VCaP (cell line): Measurements from ENCODE around the gene PCNX2.

Experiments
- H3K27ac ChIP-seq: fragments of 450-650 bp; 2 replicates; pipeline ENCODE4 v1.5.1; 2017
- TF ChIP-seq, protein P1 (sequence below): fragments of 450-650 bp; conservative IDR thresholded peaks from 2 replicates; pipeline ENCODE4 v1.5.1; 2017; ENCODE audit warnings: mild to moderate bottlenecking, moderate library complexity

The PCNX2 gene

DNA sequence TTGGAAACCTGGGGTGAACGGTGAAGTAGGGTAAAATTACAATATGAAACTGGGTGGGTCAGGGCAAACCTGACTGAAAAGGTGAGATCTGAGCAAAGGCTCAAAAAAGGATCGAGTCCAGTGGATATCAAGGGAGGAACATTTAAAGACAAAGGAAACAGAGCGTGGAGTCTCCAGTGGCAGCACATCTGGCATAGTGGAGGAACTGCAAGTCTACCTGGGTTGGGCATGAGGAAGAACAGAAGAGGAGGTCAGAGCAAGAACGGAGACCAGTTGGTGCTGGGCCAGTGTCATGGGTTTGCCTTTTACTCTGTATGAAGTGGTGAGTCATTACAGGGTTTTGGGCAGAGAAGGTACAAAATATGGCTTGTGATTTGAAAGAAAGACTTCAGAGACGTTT lies 181.4 kb downstream of the PCNX2 start:
- TF ChIP-seq, protein P1, sequence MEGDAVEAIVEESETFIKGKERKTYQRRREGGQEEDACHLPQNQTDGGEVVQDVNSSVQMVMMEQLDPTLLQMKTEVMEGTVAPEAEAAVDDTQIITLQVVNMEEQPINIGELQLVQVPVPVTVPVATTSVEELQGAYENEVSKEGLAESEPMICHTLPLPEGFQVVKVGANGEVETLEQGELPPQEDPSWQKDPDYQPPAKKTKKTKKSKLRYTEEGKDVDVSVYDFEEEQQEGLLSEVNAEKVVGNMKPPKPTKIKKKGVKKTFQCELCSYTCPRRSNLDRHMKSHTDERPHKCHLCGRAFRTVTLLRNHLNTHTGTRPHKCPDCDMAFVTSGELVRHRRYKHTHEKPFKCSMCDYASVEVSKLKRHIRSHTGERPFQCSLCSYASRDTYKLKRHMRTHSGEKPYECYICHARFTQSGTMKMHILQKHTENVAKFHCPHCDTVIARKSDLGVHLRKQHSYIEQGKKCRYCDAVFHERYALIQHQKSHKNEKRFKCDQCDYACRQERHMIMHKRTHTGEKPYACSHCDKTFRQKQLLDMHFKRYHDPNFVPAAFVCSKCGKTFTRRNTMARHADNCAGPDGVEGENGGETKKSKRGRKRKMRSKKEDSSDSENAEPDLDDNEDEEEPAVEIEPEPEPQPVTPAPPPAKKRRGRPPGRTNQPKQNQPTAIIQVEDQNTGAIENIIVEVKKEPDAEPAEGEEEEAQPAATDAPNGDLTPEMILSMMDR, result no peak
- H3K27ac ChIP-seq, result no peak overlapping the region

DNA sequence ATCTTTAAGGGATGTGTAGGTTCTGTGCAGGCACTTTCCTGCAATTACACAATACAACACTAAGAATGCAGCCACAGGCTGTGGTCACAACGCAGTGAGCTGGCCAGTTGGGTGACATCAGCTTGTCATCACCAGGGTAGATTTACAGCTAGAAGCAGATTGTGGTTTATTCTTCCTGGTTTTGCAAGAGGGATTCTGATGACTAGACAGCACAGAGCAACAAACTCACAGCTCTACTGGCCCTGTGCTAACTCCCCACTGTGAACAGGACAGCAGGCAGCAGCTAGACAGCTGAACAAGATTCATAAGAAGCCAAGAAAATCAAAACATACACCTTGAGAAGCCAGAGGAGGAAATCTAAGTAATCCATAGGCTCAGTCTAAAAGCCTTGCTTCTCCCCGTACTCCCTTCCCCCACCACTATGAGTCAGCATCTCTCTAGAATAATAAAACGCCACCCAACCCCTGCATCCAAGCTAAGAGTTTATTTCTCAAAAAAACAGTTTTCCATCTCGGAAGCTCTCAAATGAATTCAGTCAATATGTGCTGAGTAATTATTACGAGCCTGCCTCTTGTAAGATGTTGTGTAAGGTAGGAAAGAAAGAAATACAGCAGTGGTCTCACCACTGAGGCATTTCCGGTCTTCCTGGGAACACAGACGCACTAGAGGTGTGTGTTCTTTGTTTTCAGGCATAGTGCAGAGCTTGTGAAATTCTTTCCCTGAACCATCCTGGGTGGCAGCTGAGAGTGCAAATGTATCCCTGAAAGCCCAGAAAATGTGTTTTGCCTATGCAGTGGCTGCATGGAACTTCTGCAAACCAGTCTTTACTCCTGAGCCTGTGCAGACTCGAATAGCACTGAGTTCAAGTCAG lies 182.3 kb downstream of the PCNX2 start:
- TF ChIP-seq, protein P1, result no peak

DNA sequence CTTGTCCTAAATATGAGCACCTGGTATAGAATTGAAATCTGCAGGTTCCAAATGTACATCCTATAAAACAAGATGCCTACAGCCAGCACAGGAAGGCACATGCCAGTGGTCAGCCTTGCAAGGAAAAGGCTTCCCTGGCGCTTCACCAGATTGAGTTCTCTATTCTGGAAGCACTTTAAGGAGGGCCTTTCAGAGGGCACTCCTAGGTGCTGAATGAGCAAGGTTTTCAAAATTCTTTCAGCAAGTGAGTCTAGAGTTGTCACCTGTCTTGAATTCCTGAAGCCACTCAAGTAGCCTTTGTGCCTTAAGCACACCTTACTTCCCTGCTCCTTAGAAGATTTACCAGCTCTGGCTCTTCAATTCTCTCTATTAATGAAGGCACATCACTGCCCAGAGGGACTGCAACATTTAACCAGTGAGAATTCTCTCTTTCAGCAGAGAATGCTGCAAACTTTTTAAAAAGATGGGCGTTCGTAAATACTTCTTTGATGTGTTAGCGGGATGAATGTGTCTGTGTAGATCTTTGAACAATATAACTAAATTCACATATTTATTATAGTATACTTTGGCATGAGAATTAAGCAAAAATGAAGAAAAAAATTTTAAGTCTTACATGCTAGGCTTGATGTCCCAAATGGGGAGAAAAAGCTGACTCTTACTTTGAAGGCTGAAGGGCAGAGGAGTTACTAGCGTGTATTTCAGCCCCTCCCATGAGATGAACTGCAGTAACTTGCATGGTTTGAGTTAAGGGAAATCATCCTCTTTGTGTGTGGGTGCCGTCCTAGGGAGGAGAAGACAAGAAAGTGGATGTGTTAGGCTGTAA lies 183.1 kb downstream of the PCNX2 start:
- H3K27ac ChIP-seq, result no peak overlapping the region
- TF ChIP-seq, protein P1, result no peak

More for the DNA sequence above, 182.3 kb downstream of the PCNX2 start:
- H3K27ac ChIP-seq, result no peak overlapping the region

DNA sequence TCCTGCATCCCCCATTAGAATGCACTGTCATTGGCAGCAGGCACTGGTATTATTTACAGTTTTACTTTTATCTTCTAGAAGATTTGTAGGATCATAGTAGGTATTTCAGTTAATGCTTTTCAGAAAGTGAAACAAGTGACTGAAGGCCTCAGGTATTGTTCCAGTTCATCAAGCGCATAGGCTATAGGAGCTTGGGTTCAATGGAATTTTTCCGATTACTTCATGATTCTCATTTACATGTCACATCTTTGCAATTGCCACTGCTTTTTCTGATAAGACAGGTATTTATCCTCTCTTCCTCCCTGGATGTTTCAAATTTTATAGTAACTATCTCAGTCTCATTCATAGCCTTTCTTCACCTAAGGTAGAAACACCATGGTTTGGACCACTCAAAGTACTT lies 183.8 kb downstream of the PCNX2 start:
- H3K27ac ChIP-seq, result no peak overlapping the region
- TF ChIP-seq, protein P1, result no peak

DNA sequence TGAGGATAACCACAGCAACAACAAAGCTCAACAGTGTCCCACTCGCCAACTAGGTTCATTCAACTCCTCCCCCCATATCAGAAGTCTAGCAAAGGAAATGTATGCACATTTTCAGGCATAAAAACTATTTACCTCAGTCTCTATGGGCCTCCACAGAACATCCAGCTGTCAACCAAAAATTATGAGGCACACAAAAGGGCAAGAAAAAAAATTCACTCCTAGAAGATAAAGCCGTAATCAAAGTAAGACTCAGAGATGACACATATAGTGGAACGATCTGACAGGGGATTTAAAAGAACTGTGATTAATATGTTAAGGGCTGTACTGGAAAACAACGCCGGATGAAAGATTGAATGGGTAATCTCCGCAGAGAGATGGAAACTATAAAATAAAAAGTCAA lies 186.4 kb downstream of the PCNX2 start:
- no peak overlapping the region for H3K27ac ChIP-seq
- TF ChIP-seq, protein P1, result no peak

DNA sequence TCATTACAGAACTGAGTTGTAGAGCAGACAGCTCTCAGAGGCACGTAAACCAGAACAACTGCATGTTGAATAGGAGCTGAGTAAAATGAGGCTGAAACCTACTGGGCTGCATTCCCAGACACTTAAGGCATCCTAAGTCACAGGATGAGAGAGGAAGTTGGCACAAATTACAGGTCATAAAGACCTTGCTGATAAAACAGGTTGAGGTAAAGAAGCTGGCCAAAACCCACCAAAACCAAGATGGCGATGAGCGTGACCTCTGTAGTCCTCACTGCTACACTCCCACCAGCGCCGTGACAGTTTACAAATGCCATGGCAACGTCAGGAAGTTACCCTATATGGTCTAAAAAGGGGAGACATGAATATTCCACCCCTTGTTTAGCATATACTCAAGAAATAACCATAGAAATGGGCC lies 187.8 kb downstream of the PCNX2 start:
- H3K27ac ChIP-seq, result peak overlapping the region; percentile 1; the same call in 1 of the 2 replicates

DNA sequence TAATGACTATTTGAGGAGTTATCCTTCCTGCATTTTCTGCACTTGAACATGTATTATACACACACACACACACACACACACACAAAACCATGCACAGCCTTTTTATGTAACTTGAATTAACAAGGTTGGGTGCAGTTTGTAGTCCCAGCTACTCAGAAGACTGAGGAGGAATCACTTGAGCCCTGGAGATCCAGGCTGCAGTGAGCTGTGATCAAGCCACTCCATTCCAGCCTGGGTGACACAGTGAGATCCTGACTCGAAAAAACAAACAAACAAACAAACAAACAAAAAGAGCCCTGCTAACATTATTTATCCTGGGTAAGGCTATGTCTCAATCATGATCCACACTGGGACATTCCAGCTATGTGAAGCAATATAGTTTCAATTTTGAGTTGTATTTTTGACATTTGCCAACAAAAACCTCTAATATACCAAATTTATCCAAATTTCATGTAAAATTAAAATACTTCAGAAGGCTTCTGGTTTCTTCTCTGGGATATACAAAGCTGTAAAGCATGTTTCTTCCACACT lies 188.3 kb downstream of the PCNX2 start:
- TF ChIP-seq, protein P1, result no peak
- peak overlapping the region; percentile 1; the same call in 1 of the 2 replicates for H3K27ac ChIP-seq
